HL-60 (cell line): Measurements from ENCODE around the gene XNDC1N.

Experiments used
- CTCF ChIP-seq: IDR thresholded peaks from one replicate; pipeline ENCODE4 v1.5.1; 2011; ENCODE audit warnings: low read length, control low read depth, inconsistent platforms; ENCODE audit not compliant: insufficient read depth
- POLR2AphosphoS5 ChIP-seq: IDR thresholded peaks from 2 replicates; pipeline ENCODE4 v1.6.1; 2012; ENCODE audit warnings: low read depth
- REST ChIP-seq: IDR thresholded peaks from 2 replicates; pipeline ENCODE4 v1.6.1; 2012; ENCODE audit warnings: low read depth; ENCODE audit not compliant: insufficient replicate concordance
- SPI1 ChIP-seq: IDR thresholded peaks from 2 replicates; pipeline ENCODE4 v1.6.1; 2012; ENCODE audit warnings: low read depth, mild to moderate bottlenecking, borderline replicate concordance

GRCh38 chr11:71933141-71933933 lies 4.9 kb upstream of the XNDC1N start:
- TF ChIP-seq CTCF (no peak), POLR2AphosphoS5 (no peak), SPI1 (no peak), REST (no peak)
